Measurements from ENCODE around the gene MAPKAPK2.
"Not testable (repeated sequence)": the region's sequence is repeated elsewhere in the genome, so short reads cannot be mapped to it uniquely, and the experiment has no call there.

Gene MAPKAPK2

DNA sequence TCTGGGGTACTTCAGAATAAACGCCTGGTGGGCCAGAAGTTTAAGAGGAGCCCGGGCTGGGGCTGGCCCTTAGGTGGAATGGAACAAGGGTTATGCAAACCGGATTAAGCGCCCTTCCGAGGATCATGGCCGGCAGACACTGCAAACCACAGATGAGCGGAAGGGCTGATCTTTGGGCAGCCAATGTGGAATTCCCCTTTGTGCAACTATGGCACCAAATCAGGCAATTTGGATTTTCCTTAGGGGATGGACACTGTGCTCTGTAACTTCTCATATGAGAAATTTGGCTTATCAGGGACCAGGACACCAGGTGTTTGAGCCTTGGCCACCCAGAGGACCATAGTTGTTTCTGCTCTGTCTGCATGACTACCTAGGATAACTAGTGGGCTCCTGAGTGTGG, 93.3 kb downstream of the MAPKAPK2 start:
- no peak for DNase-seq (ENCODE audit: low read depth)

DNA sequence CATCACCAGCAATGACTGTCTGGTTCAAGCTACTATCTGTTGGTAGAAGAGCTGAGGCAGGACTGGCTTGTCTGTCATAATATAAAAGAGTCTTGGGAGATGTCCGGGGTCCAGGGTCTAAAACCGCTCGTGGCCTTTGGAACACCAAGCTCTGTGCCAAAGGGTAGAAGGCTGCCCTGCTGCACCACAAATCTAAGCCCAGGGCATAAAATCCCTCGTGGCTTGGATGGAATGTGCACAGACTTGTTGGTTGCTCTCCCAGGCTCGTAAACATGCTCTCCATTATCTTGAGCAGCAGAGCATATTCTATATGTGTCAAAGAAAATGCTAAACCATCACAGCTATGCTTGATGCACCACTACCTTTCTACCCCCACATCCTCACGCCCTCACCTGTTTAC, 94.2 kb downstream of the MAPKAPK2 start:
- not testable (repeated sequence) for DNase-seq (ENCODE audit: low read depth)

DNA sequence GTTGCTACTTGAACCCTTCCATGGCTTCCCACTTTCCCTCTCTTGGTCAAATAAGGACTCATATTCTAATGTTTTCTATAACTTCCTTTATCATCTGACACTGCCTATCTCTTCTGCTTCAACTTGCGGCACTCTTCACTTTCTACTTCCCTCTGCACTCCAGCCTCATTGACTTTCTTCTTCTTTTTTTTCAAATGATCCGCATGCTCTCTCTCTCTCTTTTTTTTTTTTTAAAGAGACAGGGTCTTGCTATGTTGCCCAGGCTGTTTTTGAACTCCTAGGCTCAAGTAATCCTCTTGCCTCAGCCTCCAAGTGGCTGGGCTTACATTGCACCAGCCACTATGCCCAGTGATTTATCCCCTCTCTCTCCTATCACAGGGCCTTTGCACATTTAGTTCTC, 94.9 kb downstream of the MAPKAPK2 start:
- DNase-seq (ENCODE audit: low read depth) = no peak

DNA sequence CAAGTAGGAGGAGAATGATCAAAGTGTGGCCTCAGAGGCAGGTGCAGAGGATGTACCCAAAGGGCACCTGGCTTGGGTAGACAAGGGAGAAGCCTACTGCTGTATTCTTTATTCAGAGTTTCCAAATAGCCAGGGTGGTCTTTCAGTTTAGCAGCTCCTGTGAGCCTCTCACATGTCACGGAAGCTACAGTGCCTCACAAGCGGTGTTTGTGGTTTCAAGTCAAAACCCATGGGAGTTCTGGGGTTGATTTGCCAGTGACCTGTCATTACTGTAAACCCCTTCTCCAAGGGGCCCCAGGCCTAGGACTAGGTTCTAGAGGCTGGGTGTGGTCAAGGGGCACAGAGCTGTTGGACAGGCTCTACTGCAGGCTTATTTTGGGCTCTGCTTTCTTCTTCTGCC, 97.7 kb downstream of the MAPKAPK2 start:
- no peak for DNase-seq (ENCODE audit: low read depth)

DNA sequence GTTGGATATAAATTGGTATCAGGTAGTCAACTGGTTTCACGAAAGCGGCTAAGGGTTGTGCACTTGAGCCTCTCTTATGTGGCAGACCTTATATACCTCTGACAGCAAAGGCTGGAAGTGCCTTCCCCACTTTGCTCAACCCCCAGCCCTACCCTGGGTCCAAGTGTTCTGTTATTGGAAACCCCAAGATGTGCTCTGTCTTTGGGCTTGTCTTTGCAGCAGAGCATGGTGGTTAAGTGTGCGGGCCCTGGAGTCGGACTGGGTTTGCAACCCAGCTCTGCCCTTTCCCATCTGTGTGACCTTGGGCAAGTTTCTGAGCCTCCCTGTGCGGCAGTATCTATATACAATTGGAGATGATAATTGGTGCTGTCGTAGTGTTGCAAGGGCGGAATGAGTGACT, 98.8 kb downstream of the MAPKAPK2 start:
- DNase-seq (ENCODE audit: low read depth) = no peak

All from fibroblast of gingiva (primary cell).